ENCODE data around the gene IL1F10. TPM values are rescaled to one million over a fixed set of nuclear protein-coding genes. Genes with fewer than 3 reads are reported as not detected.

The IL1F10 gene
- total and polyA plus RNA-seq, 2 experiments from 2014 or later = not detected

- H3K27ac ChIP-seq = no peak overlapping the region
- H3K4me3 ChIP-seq = no peak overlapping the region
- H3K4me2 ChIP-seq = no peak overlapping the region
- no peak for DNase-seq (ENCODE audit: low spot score)
- no peaks in the 10 kb centered on the region for H3K79me2 ChIP-seq
- H3K9me2 ChIP-seq (replicated peaks; ENCODE audit: insufficient read depth) = no peaks in the 10 kb centered on the region
- no peak overlapping the region for H2AFZ ChIP-seq
- TF ChIP-seq EZH2 (IDR thresholded peaks at IDR 0.05; ENCODE audit: borderline replicate concordance) = no peak
- no peak for TF ChIP-seq EZH2phosphoT487 (IDR thresholded peaks at IDR 0.05; ENCODE audit: low read depth, severe bottlenecking, unreplicated experiment)
- TF ChIP-seq CTCF (IDR thresholded peaks at IDR 0.05; ENCODE audit: poor library complexity) = no peak
- H3K9me3 ChIP-seq (ENCODE audit: low read depth) = no peaks in the 10 kb centered on the region
- no peaks in the 10 kb centered on the region for H4K20me1 ChIP-seq (ENCODE audit: insufficient read depth, poor library complexity, severe bottlenecking)
- H3K27me3 ChIP-seq = peaks cover 10% of the 10 kb centered on the region
- no peaks in the 10 kb centered on the region for H3K36me3 ChIP-seq (replicated peaks; ENCODE audit: insufficient read depth, low read depth)
- H3K4me1 ChIP-seq (ENCODE audit: insufficient read depth) = no peaks in the 10 kb centered on the region
- 89% methylated on average over 1 of the region's 1 CpG for WGBS (ENCODE audit: low lambda C conversion rate, missing lambda C conversion rate)
These were observed 35.0 kb upstream of the IL1F10 start for GRCh38 chr2:113032737-113033136.

GRCh38 chr2:113034016-113034415 lies 33.8 kb upstream of the IL1F10 start:
- no peaks in the 10 kb centered on the region for H3K9me3 ChIP-seq (ENCODE audit: low read depth)
- 72% methylated on average over 3 of the region's 3 CpGs for WGBS (ENCODE audit: low lambda C conversion rate, missing lambda C conversion rate)
- no peaks in the 10 kb centered on the region for H3K36me3 ChIP-seq (replicated peaks; ENCODE audit: insufficient read depth, low read depth)
- H3K4me3 ChIP-seq = no peak overlapping the region
- H3K4me2 ChIP-seq = no peak overlapping the region
- TF ChIP-seq EZH2phosphoT487 (IDR thresholded peaks at IDR 0.05; ENCODE audit: low read depth, severe bottlenecking, unreplicated experiment) (no peak), EZH2 (IDR thresholded peaks at IDR 0.05; ENCODE audit: borderline replicate concordance) (no peak), CTCF (IDR thresholded peaks at IDR 0.05; ENCODE audit: poor library complexity) (no peak)
- no peaks in the 10 kb centered on the region for H4K20me1 ChIP-seq (ENCODE audit: insufficient read depth, poor library complexity, severe bottlenecking)
- H3K79me2 ChIP-seq = no peaks in the 10 kb centered on the region
- H3K4me1 ChIP-seq (ENCODE audit: insufficient read depth) = no peaks in the 10 kb centered on the region
- no peak overlapping the region for H2AFZ ChIP-seq
- H3K27ac ChIP-seq = no peak overlapping the region
- no peaks in the 10 kb centered on the region for H3K9me2 ChIP-seq (replicated peaks; ENCODE audit: insufficient read depth)
- DNase-seq (ENCODE audit: low spot score) = no peak
- no peaks in the 10 kb centered on the region for H3K27me3 ChIP-seq

GRCh38 chr2:113036763-113037162 lies 31.0 kb upstream of the IL1F10 start:
- H2AFZ ChIP-seq = no peak overlapping the region
- no peaks in the 10 kb centered on the region for H4K20me1 ChIP-seq (ENCODE audit: insufficient read depth, poor library complexity, severe bottlenecking)
- no peaks in the 10 kb centered on the region for H3K27me3 ChIP-seq
- no peak for TF ChIP-seq EZH2 (IDR thresholded peaks at IDR 0.05; ENCODE audit: borderline replicate concordance)
- TF ChIP-seq CTCF (IDR thresholded peaks at IDR 0.05; ENCODE audit: poor library complexity) = no peak
- H3K9me2 ChIP-seq (replicated peaks; ENCODE audit: insufficient read depth) = no peaks in the 10 kb centered on the region
- no peaks in the 10 kb centered on the region for H3K9me3 ChIP-seq (ENCODE audit: low read depth)
- DNase-seq (ENCODE audit: low spot score) = no peak
- H3K27ac ChIP-seq = no peak overlapping the region
- H3K4me2 ChIP-seq = no peak overlapping the region
- no peaks in the 10 kb centered on the region for H3K36me3 ChIP-seq (replicated peaks; ENCODE audit: insufficient read depth, low read depth)
- no peak overlapping the region for H3K4me3 ChIP-seq
- 94% methylated on average over 9 of the region's 9 CpGs for WGBS (ENCODE audit: low lambda C conversion rate, missing lambda C conversion rate)
- no peaks in the 10 kb centered on the region for H3K79me2 ChIP-seq
- peaks cover 6% of the 10 kb centered on the region for H3K4me1 ChIP-seq (ENCODE audit: insufficient read depth)

GRCh38 chr2:113038291-113038690 lies 29.5 kb upstream of the IL1F10 start:
- H3K27ac ChIP-seq = no peak overlapping the region
- H3K36me3 ChIP-seq (replicated peaks; ENCODE audit: insufficient read depth, low read depth) = no peaks in the 10 kb centered on the region
- H3K27me3 ChIP-seq = no peaks in the 10 kb centered on the region
- peaks cover 6% of the 10 kb centered on the region for H3K4me1 ChIP-seq (ENCODE audit: insufficient read depth)
- no peak for DNase-seq (ENCODE audit: low spot score)
- H2AFZ ChIP-seq = no peak overlapping the region
- H3K79me2 ChIP-seq = no peaks in the 10 kb centered on the region
- no peak overlapping the region for H3K4me2 ChIP-seq
- H3K9me2 ChIP-seq (replicated peaks; ENCODE audit: insufficient read depth) = no peaks in the 10 kb centered on the region
- H3K9me3 ChIP-seq (ENCODE audit: low read depth) = no peaks in the 10 kb centered on the region
- 99% methylated on average over 3 of the region's 3 CpGs for WGBS (ENCODE audit: low lambda C conversion rate, missing lambda C conversion rate)
- no peak for TF ChIP-seq CTCF (IDR thresholded peaks at IDR 0.05; ENCODE audit: poor library complexity)
- no peak for TF ChIP-seq EZH2phosphoT487 (IDR thresholded peaks at IDR 0.05; ENCODE audit: low read depth, severe bottlenecking, unreplicated experiment)
- TF ChIP-seq EZH2 (IDR thresholded peaks at IDR 0.05; ENCODE audit: borderline replicate concordance) = no peak
- H3K4me3 ChIP-seq = no peak overlapping the region
- H4K20me1 ChIP-seq (ENCODE audit: insufficient read depth, poor library complexity, severe bottlenecking) = no peaks in the 10 kb centered on the region

All from hepatocyte (in vitro differentiated cells).